Loucy (cell line): ENCODE data around the gene RBM44.

Source experiments
- H2AFZ ChIP-seq: fragments of 200-600 bp; sonication (generic); 2 replicates; pipeline ENCODE4 v1.6.0; 2016; ENCODE audit warnings: antibody characterized with exemption, mild to moderate bottlenecking, low read length, moderate library complexity
- H3F3A ChIP-seq: fragments of 200-600 bp; 2 replicates; pipeline ENCODE4 v1.6.0; 2016; ENCODE audit warnings: antibody characterized with exemption, low read depth, mild to moderate bottlenecking
- H3K27me3 ChIP-seq: fragments of 200-600 bp; sonication (generic); 2 replicates; pipeline ENCODE4 v1.6.1; 2014; ENCODE audit warnings: low read length, mild to moderate bottlenecking; ENCODE audit not compliant: insufficient read depth, poor library complexity, severe bottlenecking
- H3K36me3 ChIP-seq: fragments of 200-600 bp; sonication (generic); 2 replicates; pipeline ENCODE4 v1.6.1; 2016; ENCODE audit warnings: low read length; ENCODE audit not compliant: insufficient read depth
- H3K4me1 ChIP-seq: fragments of 200-600 bp; sonication (generic); 2 replicates; pipeline ENCODE4 v1.5.1; 2014; ENCODE audit warnings: low read length, mild to moderate bottlenecking; ENCODE audit not compliant: insufficient read depth, poor library complexity, severe bottlenecking
- H3K4me2 ChIP-seq: fragments of 200-600 bp; sonication (generic); 2 replicates; pipeline ENCODE4 v1.6.0; 2014; ENCODE audit warnings: antibody characterized with exemption, low read length, low read depth, mild to moderate bottlenecking; ENCODE audit not compliant: poor library complexity, severe bottlenecking
- H3K4me3 ChIP-seq: fragments of 200-600 bp; sonication (generic); 2 replicates; pipeline ENCODE4 v1.5.1; 2014; ENCODE audit warnings: low read length, mild to moderate bottlenecking, mixed read lengths; ENCODE audit not compliant: poor library complexity, severe bottlenecking
- H3K79me2 ChIP-seq: fragments of 200-600 bp; sonication (generic); 2 replicates; pipeline ENCODE4 v1.6.1; 2014; ENCODE audit warnings: low read length; ENCODE audit not compliant: insufficient read depth
- H3K9ac ChIP-seq: fragments of 200-600 bp; sonication (generic); 2 replicates; pipeline ENCODE4 v1.6.0; 2014; ENCODE audit warnings: mild to moderate bottlenecking, low read depth, low read length, moderate library complexity; ENCODE audit not compliant: poor library complexity, severe bottlenecking
- H3K9me2 ChIP-seq: fragments of 200-600 bp; sonication (generic); replicated peaks from 2 replicates; pipeline ENCODE4 v1.6.1; 2016; ENCODE audit warnings: low read depth, low read length, mixed read lengths
- H3K9me3 ChIP-seq: fragments of 200-600 bp; sonication (generic); 2 replicates; pipeline ENCODE4 v1.6.1; 2014; ENCODE audit warnings: mild to moderate bottlenecking, antibody characterized with exemption, low read length, low read depth; ENCODE audit not compliant: insufficient read depth
- H4K20me1 ChIP-seq: fragments of 200-600 bp; sonication (generic); 2 replicates; pipeline ENCODE4 v1.6.0; 2014; ENCODE audit warnings: antibody characterized with exemption, low read length, mild to moderate bottlenecking; ENCODE audit not compliant: insufficient read depth, poor library complexity, severe bottlenecking
- EZH2phosphoT487 ChIP-seq: fragments of 200-600 bp; IDR thresholded peaks from 2 replicates; pipeline ENCODE4 v1.6.1; 2018; ENCODE audit warnings: antibody characterized with exemption, mild to moderate bottlenecking, moderate library complexity, borderline replicate concordance
- TF ChIP-seq, protein P1 (sequence below): fragments of 200-600 bp; sonication (generic); conservative IDR thresholded peaks from 2 replicates; pipeline ENCODE4 v1.5.1; 2014; ENCODE audit warnings: mild to moderate bottlenecking, antibody characterized with exemption, low read length

The RBM44 gene

DNA sequence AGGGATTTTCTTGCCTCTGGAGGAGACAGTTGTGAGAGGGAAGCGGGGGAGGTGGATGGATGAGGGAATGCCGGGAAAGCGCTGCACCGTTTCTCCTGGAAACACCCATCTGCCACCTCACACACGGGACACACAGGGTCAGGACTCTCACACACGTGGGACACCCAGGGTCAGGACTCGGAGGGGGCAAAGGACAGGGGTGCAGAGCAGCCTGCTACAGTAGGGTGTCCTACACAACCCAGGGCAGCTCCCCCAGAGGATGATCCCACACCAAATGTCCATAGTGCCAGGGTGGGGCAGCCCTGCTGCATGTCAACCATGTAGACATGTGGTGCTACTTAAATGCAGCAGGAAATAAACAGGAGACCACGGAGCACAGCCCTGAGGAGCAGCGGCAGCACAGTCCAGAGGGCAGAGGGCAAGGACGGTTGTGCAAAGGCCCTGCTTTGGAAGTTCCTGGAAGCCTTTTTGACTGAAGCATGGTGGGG lies 65.9 kb downstream of the RBM44 start:
- no peaks in the 10 kb centered on the region for H3F3A ChIP-seq
- no peaks in the 10 kb centered on the region for H3K9me2 ChIP-seq
- H4K20me1 ChIP-seq = no peaks in the 10 kb centered on the region
- TF ChIP-seq, protein P1, sequence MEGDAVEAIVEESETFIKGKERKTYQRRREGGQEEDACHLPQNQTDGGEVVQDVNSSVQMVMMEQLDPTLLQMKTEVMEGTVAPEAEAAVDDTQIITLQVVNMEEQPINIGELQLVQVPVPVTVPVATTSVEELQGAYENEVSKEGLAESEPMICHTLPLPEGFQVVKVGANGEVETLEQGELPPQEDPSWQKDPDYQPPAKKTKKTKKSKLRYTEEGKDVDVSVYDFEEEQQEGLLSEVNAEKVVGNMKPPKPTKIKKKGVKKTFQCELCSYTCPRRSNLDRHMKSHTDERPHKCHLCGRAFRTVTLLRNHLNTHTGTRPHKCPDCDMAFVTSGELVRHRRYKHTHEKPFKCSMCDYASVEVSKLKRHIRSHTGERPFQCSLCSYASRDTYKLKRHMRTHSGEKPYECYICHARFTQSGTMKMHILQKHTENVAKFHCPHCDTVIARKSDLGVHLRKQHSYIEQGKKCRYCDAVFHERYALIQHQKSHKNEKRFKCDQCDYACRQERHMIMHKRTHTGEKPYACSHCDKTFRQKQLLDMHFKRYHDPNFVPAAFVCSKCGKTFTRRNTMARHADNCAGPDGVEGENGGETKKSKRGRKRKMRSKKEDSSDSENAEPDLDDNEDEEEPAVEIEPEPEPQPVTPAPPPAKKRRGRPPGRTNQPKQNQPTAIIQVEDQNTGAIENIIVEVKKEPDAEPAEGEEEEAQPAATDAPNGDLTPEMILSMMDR = no peak
- TF ChIP-seq EZH2phosphoT487 = no peak
- no peaks in the 10 kb centered on the region for H3K27me3 ChIP-seq
- no peak overlapping the region for H3K4me2 ChIP-seq
- H3K9ac ChIP-seq = no peak overlapping the region
- no peak overlapping the region for H3K4me3 ChIP-seq
- no peaks in the 10 kb centered on the region for H3K79me2 ChIP-seq
- no peak overlapping the region for H2AFZ ChIP-seq
- no peaks in the 10 kb centered on the region for H3K36me3 ChIP-seq
- peaks cover 9% of the 10 kb centered on the region for H3K4me1 ChIP-seq
- no peaks in the 10 kb centered on the region for H3K9me3 ChIP-seq

DNA sequence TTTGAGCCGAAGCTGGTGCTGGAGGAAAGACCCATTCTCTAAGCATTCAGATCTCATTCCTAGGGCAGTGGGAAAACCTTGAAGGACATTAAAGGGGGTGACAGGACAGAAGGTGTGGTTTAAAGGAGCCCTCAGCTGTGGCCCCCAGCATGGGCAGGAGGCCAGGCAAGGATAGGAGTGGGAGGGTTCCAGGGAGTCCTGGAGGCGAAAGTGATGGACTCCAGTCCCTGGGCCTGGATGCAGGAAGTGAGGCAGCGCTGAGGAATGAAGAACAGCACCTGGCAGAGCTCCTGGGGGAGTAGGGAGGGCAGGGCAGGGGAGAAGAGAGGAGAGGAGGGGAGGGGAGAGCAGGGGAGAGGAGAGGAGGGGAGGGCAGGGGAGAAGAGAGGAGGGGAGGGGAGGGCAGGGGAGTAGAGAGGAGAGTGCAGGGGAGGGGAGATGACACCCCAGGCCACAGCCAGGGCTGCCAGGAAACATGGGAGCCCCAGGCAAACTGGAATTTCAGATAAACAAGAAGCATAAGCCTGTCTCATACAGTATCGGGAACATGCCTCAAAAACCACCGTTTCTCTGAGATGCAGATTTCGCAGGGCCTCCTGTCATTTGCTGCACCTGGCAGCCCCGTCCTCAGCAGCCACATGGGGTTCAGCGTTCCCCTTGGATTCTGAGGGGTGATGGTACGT lies 66.5 kb downstream of the RBM44 start:
- Histone ChIP-seq H3F3A (no peaks in the 10 kb centered on the region), H3K4me3 (no peak overlapping the region), H3K9me3 (no peaks in the 10 kb centered on the region), H3K27me3 (no peaks in the 10 kb centered on the region), H3K79me2 (no peaks in the 10 kb centered on the region), H3K4me2 (no peak overlapping the region), H2AFZ (no peak overlapping the region), H3K9ac (no peak overlapping the region), H3K4me1 (peaks cover 9% of the 10 kb centered on the region), H3K36me3 (no peaks in the 10 kb centered on the region), H3K9me2 (no peaks in the 10 kb centered on the region), H4K20me1 (no peaks in the 10 kb centered on the region)
- TF ChIP-seq, protein P1 = no peak
- no peak for TF ChIP-seq EZH2phosphoT487

DNA sequence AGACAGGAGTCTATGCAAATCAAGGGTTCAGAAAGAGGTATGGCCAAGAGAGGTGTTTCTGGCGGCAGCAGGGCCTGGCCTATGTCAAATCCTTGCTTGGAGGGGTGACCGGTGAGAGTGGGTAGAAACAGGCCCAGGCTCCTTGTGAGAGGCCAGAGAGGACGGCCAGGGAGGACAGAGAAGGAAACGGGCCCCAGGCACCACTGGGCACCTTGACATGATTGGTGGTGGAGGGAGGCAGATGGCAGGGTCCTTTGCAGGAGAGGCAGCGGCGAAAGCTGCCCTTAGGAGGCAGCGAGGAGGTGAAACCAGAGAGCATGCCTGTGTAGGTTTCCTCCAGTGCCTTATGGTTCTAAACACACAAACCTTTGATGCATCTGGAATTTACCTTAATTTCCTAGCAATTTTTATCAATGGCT lies 67.1 kb downstream of the RBM44 start:
- Histone ChIP-seq H3F3A (no peaks in the 10 kb centered on the region), H3K4me3 (no peak overlapping the region), H3K27me3 (no peaks in the 10 kb centered on the region), H3K9me2 (no peaks in the 10 kb centered on the region), H3K4me1 (peaks cover 9% of the 10 kb centered on the region), H3K79me2 (no peaks in the 10 kb centered on the region), H3K36me3 (no peaks in the 10 kb centered on the region), H4K20me1 (no peaks in the 10 kb centered on the region), H3K9me3 (no peaks in the 10 kb centered on the region), H3K4me2 (no peak overlapping the region), H3K9ac (no peak overlapping the region), H2AFZ (no peak overlapping the region)
- no peak for TF ChIP-seq EZH2phosphoT487
- TF ChIP-seq, protein P1 = peak; percentile 54
